HT-29 (cell line): ENCODE data around the gene YIPF7. TPM values are rescaled to one million over a fixed set of nuclear protein-coding genes. Genes with fewer than 3 reads are reported as not detected.

Source experiments
- DNase-seq: peaks from one replicate; pipeline ENCODE4 v3.0.0-alpha.2; 2015; ENCODE audit warnings: low spot score
- total RNA-seq: library from RNA; depleted of rRNA; stranded (reverse); fragments of >200 nt; shearing (Covaris generic); gene quantifications from 2 replicates; pipeline ENCODE4 v1.2.3, GENCODE V29; 2014; rRNA removed

YIPF7 gene
- total RNA-seq, 1 experiment from 2014 or later = not detected

DNA sequence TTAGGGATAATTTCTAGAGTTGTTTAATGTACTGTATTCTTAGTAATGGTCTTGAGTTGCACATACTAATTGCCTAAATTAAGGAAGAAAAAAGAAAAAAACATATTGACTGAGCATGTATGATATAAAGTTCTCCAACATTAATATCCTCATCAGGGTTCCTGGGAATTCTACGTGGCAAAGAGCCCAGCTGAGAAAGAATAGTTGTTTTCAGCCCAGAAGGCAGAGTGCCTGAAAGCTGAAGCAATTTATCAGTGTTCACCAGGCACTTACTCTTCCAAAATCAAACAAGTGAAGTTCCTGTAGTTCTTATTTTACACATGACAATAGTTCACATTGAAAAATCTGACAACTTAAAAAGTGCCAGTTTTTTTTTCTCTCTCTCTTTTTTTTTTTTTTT lies 27.7 kb downstream of the YIPF7 start:
- DNase-seq = no peak

GRCh38 chr4:44616621-44617020 lies 34.8 kb downstream of the YIPF7 start:
- no peak for DNase-seq

GRCh38 chr4:44583393-44583792 lies 68.0 kb downstream of the YIPF7 start:
- DNase-seq = no peak

DNA sequence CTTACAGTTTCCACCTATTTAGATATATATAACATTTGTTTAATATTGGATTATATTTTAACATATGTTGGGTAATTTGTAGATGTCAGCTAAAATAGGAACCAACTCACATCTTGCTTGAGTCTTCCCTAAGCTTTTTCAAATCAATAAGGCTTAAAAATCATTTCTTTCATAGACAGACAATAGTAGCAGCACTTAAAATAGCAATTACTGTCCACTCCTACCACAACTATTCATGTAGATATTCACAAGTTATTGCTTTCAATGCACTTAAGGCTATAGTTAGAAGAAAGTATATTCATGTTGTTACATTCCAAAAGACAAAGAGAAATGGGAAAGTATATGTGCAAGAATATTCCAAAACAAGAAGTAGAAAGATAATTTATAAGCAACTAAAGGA lies 71.2 kb downstream of the YIPF7 start:
- DNase-seq = no peak

- no peak for DNase-seq
Observed at GRCh38 chr4:44578954-44579353, 72.5 kb downstream of the YIPF7 start.

Other genes starting within 250 kb of the YIPF7 start
- not detected in 2 replicates for gene KCTD8, start 202.8 kb downstream of the YIPF7 start, total RNA-seq
- 11.4 and 12.0 TPM in 2 replicates for gene GUF1, start 26.8 kb upstream of the YIPF7 start, total RNA-seq
- 1.1 and 1.7 TPM in 2 replicates for gene GNPDA2, start 74.9 kb upstream of the YIPF7 start, total RNA-seq